Fibroblast of mammary gland (primary cell): ENCODE measurements around the gene EHMT1.
"Not testable (repeated sequence)": the region's sequence is repeated elsewhere in the genome, so short reads cannot be mapped to it uniquely, and the experiment has no call there.

Experiments used
- DNase-seq: peaks from one replicate; pipeline ENCODE4 v3.0.0-alpha.2; 2010; ENCODE audit warnings: low read depth
- H3K4me3 ChIP-seq: 2 replicates; pipeline ENCODE4 v1.5.1; 2011; ENCODE audit warnings: low read depth, mild to moderate bottlenecking, low read length, moderate library complexity; ENCODE audit not compliant: control insufficient read depth
- CTCF ChIP-seq: conservative IDR thresholded peaks from 2 replicates; pipeline ENCODE4 v1.5.1; 2011; ENCODE audit warnings: low read depth, low read length, inconsistent platforms; ENCODE audit not compliant: control insufficient read depth, insufficient read depth

EHMT1 gene

DNA sequence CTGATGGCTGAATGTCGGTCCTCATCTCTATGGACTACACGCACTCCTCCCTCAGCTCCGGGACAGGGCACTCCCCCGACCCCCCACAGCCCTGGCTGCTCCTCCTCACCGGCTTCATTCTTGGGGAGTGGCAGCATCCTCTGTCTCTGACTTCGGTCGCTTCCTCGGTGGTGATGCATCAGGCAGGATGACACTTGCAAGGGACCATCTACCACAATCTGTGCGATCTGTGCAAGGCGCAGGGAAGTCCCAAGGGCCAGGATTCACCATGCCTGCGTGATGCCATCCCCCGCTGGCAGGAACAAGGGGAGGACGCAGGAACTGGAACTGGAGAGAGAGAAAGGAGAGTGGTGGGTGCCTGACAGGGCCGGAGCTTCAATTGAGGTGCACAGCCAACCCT lies 256.5 kb downstream of the EHMT1 start:
- no peak for DNase-seq
- TF ChIP-seq CTCF = no peak
- no peak overlapping the region for H3K4me3 ChIP-seq

GRCh38 chr9:137875846-137876245 lies 257.0 kb downstream of the EHMT1 start:
- DNase-seq = no peak
- TF ChIP-seq CTCF = no peak
- H3K4me3 ChIP-seq = no peak overlapping the region

DNA sequence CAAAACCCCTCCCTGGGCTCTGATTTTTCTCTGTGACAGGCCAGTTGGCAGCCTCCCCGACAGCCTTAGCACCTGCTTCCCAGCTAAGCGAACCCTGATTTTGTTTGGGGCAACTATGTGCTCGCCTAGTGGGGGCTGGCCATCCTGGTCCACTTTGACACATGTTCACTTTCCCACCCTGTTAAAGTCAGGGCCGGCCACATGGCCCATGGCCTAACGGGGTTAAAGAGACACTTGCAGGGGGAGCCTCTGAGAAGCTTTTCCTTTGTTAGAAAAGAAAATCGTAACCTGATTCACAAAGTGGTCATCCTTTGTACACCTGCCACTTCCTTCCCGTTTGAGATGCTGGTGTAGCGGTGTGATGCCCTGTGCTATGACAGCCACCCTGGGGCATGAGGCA lies 257.5 kb downstream of the EHMT1 start:
- no peak for TF ChIP-seq CTCF
- H3K4me3 ChIP-seq = no peak overlapping the region
- no peak for DNase-seq

DNA sequence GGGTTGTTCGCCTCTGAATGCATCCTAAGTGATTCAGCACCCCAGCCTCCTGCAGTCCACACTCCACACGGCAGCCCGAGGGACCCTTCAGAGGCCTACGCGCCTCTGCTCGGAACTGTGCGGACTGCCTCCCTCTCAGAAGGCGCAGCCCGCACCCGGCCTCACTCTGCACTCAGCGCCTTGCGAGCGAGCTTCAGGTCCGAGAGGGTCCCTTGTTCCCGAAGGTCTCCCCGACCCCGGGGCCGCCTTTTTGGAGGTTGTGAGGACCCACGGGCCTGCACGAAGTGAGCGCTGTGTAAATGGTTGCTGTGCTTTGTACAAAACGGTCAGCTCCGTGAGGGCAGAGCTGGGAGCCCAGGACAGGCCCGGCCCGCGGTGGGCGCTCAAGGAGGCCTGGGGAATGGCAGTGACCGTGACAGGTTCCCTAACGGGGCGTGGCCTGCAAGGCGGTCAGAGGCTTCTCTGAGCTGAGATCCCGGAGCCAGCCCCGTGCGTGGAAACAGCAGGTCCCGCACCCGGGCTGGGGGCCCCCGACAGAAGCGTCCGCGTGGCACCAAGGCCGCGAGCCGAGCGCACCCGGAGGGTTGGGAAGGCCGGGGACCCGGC lies 258.1 kb downstream of the EHMT1 start:
- DNase-seq = no peak
- no peak for TF ChIP-seq CTCF
- H3K4me3 ChIP-seq = no peak overlapping the region

- H3K4me3 ChIP-seq, DNase-seq: not testable (repeated sequence)
These were observed 258.8 kb downstream of the EHMT1 start, which contains the start of gene CACNA1B for GRCh38 chr9:137877506-137878122. CACNA1B (plus strand) TSS chr9:137877782; CDS start chr9:137877934, 152 bp downstream.

DNA sequence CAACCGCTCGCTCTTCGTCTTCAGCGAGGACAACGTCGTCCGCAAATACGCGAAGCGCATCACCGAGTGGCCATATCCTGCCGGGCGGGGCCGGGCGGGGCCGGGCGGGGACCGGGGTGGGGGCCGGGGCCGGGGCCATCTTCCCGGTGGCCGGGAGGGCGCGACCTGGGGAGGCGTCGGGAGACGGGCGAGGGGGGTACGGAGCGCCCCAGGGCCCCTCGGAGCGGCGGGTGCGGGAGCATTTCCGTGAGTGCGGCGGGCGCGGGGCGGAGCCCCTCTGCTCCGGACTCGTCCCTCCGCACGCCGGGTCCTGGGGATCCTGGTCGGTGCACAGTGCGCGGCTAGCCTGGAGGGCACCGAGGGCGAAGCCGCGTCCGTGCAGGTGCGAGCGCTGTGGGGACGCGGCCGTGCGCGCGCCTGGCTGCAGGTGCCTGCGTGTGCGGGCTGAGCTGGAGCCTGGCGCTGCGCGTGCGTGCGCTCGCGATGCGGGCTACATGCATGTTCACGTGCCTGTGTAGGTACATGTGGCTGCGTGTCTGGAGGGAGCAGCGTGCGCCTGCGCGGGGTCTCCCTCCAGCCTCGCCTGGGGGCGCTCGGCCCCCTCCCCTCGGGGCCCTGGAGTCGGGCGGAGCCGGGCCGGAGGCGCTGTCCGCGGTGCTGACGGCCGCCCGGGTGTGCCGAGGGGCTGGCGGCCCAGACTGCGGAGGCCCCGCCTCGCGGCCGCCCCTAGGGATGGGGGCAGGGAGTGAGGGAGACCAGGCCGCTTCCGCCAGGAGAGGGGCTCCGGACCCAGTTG lies 259.5 kb downstream of the EHMT1 start:
- no peak for TF ChIP-seq CTCF
- no peak overlapping the region for H3K4me3 ChIP-seq
- peak; percentile 5 for DNase-seq

DNA sequence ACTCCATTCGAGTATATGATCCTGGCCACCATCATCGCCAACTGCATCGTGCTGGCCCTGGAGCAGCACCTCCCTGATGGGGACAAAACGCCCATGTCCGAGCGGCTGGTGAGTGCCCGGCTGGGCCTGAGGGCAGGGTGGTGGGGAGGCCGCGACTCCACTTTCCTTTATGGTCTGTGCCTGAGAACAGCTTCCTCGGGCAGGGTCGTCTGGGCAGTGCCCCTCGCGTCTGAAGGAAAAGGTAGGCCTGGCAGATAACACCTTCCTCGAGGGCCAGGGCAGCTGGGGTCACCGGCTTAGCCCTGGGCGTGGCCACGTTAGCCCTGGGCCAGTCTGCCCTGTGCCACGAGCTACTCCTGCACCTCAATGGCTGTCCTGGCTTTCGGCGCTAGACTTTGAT lies 260.2 kb downstream of the EHMT1 start:
- H3K4me3 ChIP-seq = no peak overlapping the region
- no peak for TF ChIP-seq CTCF

More for the DNA sequence above, 260.2 kb downstream of the EHMT1 start:
- DNase-seq = no peak
